Middle frontal gyrus (tissue), 1 donor: Measurements from ENCODE around the gene ARHGAP22.

ENCODE experiments used
- DNase-seq: peaks from one replicate; pipeline ENCODE4 v3.0.0-alpha.2; 2015; ENCODE audit warnings: low spot score; ENCODE audit errors: extremely low spot score

Gene ARHGAP22

GRCh38 chr10:48633381-48634197, 28.7 kb upstream of the ARHGAP22 start:
- no peak for DNase-seq

GRCh38 chr10:48632166-48632565, 27.3 kb upstream of the ARHGAP22 start:
- no peak for DNase-seq

GRCh38 chr10:48627984-48628609, 23.2 kb upstream of the ARHGAP22 start:
- DNase-seq, result no peak

- no peak for DNase-seq
Observed at GRCh38 chr10:48626986-48627731, 22.3 kb upstream of the ARHGAP22 start.

GRCh38 chr10:48626447-48626846, 21.6 kb upstream of the ARHGAP22 start:
- DNase-seq, result no peak

GRCh38 chr10:48625826-48626134, 20.9 kb upstream of the ARHGAP22 start:
- no peak for DNase-seq

GRCh38 chr10:48623607-48624132, 18.8 kb upstream of the ARHGAP22 start:
- DNase-seq, result no peak

- no peak for DNase-seq
Observed at GRCh38 chr10:48623009-48623408, 18.1 kb upstream of the ARHGAP22 start.

GRCh38 chr10:48620719-48621118, 15.8 kb upstream of the ARHGAP22 start:
- DNase-seq, result no peak

GRCh38 chr10:48616436-48616835, 11.6 kb upstream of the ARHGAP22 start:
- DNase-seq, result no peak

- no peak for DNase-seq
Observed at GRCh38 chr10:48614481-48615390, 9.9 kb upstream of the ARHGAP22 start.

- no peak for DNase-seq
Observed at GRCh38 chr10:48613016-48613415, 8.1 kb upstream of the ARHGAP22 start.

GRCh38 chr10:48612236-48612943, 7.5 kb upstream of the ARHGAP22 start:
- no peak for DNase-seq

- DNase-seq, result no peak
Observed at GRCh38 chr10:48611133-48611532, 6.3 kb upstream of the ARHGAP22 start.

- DNase-seq, result no peak
Observed at GRCh38 chr10:48610585-48611093, 5.8 kb upstream of the ARHGAP22 start.

- DNase-seq, result no peak
Observed at GRCh38 chr10:48609899-48610584, 5.2 kb upstream of the ARHGAP22 start.

- no peak for DNase-seq
Observed at GRCh38 chr10:48609441-48609840, 4.6 kb upstream of the ARHGAP22 start.

- DNase-seq, result no peak
Observed at GRCh38 chr10:48608976-48609375, 4.1 kb upstream of the ARHGAP22 start.

GRCh38 chr10:48608279-48608681, 3.4 kb upstream of the ARHGAP22 start:
- DNase-seq, result no peak
